Uterus (tissue), 2 donors: ENCODE data around the gene TXK.

ENCODE experiments used
- CTCF ChIP-seq, 4 experiments: fragments of 200-600 bp in 2 of 4; fragments of 450-650 bp in 2 of 4; sonication (generic) in 2 of 4; IDR thresholded peaks; one replicate each; pipeline ENCODE4 v1.5.1; 2016 to 2019; ENCODE audit warnings: antibody characterized with exemption in 4 of 4, mild to moderate bottlenecking in 2 of 4, moderate library complexity in 1 of 4
- POLR2A ChIP-seq, 2 donors: fragments of 450-650 bp; IDR thresholded peaks; one replicate each; pipeline ENCODE4 v1.6.1; 2016; ENCODE audit warnings: antibody characterized with exemption in 2 of 2, mild to moderate bottlenecking in 1 of 2, moderate library complexity in 1 of 2

- TF ChIP-seq CTCF (IDR thresholded peaks at IDR 0.05), result no peak
- no peak for TF ChIP-seq POLR2A (IDR thresholded peaks at IDR 0.05)
Measured at GRCh38 chr4:48167538-48168263, 33.7 kb upstream of the TXK start.
